Left lobe of liver (tissue), 2 donors: ENCODE data around the gene LDLRAD4. TPM values are rescaled to one million over a fixed set of nuclear protein-coding genes. Genes with fewer than 3 reads are reported as not detected.
A peak's percentile ranks its signal among the peaks of the same experiment; 100 is the strongest.

Source experiments
- ATAC-seq: fragments of 200-7000 bp; cut with Tn5 transposase; one replicate; pipeline ENCODE4 v1.9.1; 2020; ENCODE audit warnings: mild to moderate bottlenecking, moderate library complexity
- DNase-seq: peaks from one replicate; pipeline ENCODE4 v3.0.0-alpha.2; 2020; ENCODE audit warnings: low spot score
- total RNA-seq: library from RNA; stranded (reverse); gene quantifications from one replicate; pipeline ENCODE4 v1.2.1, GENCODE V29; 2021
- donor health status: DM: no; HTN: no; CAD: no; lungs with moderate emphysema.
- donor health status: DM: no; HTN: yes; CAD: no.

LDLRAD4 gene
- total RNA-seq, 1 donor from 2014 or later = 41.9 TPM

DNA sequence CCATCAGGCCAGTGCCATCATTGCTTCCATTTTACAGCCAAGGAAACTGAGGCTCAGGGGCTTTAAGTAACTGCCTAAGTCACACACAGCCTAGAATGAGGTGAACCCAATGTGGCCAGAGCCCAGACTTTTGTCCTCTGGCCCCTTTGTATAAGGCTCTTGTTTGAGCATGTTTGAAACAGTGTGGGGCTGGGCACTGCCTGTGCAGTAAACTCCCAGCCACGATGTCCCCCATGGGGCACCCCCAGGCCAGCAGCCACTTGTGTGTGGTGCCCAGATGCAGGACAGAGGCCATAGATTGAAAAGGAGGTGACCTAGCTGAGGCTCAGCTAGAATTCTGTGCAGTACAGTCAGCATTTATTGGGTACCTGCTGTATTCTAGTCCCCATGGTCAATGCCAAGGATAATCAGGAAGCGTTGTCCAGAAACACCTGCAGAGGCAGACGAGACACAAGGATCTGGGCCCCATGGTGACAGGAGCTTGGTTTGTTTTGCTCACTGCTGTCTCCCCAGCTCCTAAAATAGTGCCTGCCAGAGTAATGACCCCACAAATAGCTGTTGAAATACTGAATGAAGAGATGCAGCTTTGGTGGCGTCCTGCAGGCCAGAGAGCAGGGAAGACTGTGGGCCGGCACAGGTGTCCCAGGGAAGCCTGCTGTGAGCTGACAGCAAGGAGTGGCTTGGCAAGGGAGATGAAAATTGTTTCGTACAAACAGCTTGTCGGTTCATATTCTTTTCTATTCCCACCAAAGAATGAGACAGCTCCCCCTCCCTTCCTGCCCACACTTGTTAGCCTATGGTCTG lies 160.7 kb downstream of the LDLRAD4 start:
- peak; percentile 34 for ATAC-seq
- peak; percentile 29 for DNase-seq

DNA sequence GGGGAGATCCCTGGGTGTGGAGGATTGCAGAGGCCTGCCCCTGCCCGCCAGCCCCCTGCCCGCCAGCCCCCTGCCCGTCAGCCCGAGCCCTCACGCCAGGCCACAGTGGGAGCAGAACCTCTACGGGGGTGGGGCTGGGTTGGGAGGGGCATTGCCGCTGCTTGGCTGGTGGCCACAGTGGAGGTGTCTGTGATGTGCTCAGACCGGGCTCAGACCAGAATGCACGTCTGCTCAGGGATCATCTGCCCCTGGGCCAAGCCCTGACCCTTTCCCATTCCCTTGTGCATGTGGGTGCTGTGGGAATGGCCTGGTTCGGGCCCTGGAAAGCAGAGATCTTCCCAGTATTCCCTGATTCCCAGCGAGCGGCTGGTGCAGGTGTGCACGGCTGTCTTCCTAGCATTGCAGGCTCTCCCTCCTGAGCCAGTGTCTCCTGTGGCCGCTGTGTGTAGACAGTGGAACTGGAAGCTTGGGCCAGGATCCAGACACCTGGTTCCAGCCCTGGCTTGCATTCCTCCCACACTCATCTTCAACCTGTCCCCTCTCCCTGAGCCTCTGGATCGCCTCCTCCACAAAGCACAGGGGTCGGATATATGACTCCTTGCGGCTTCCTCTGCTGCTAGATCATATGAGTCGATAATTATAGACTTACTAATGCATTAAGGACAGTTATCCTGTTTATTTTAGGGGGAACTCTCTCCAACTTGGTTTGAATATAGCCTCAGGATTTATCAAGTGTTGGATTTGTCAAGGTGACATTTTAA lies 161.6 kb downstream of the LDLRAD4 start:
- ATAC-seq (peak; percentile 52), DNase-seq (peak; percentile 44)

- peak; percentile 6 for DNase-seq
- ATAC-seq = no peak
These were observed 162.1 kb downstream of the LDLRAD4 start for GRCh38 chr18:13380691-13381070.

GRCh38 chr18:13381331-13381730 lies 162.8 kb downstream of the LDLRAD4 start:
- no peak for ATAC-seq

GRCh38 chr18:13381944-13382365 lies 163.4 kb downstream of the LDLRAD4 start:
- ATAC-seq = peak; percentile 42
- peak; percentile 52 for DNase-seq

More at GRCh38 chr18:13381331-13381730, 162.8 kb downstream of the LDLRAD4 start:
- peak; percentile 33 for DNase-seq

GRCh38 chr18:13382366-13382953 lies 163.9 kb downstream of the LDLRAD4 start:
- DNase-seq (peak; percentile 48), ATAC-seq (peak; percentile 80)

- no peak for ATAC-seq
- DNase-seq = no peak
These were observed 164.6 kb downstream of the LDLRAD4 start for GRCh38 chr18:13382954-13383827.

GRCh38 chr18:13386891-13387801 lies 168.6 kb downstream of the LDLRAD4 start:
- DNase-seq (peak; percentile 28), ATAC-seq (no peak)

- DNase-seq (peak; percentile 19), ATAC-seq (no peak)
These were observed 169.4 kb downstream of the LDLRAD4 start for GRCh38 chr18:13387855-13388548.

GRCh38 chr18:13388586-13389490 lies 170.3 kb downstream of the LDLRAD4 start:
- ATAC-seq (no peak), DNase-seq (peak; percentile 30)

- no peak for ATAC-seq
These were observed 171.1 kb downstream of the LDLRAD4 start for GRCh38 chr18:13389491-13390131.

DNA sequence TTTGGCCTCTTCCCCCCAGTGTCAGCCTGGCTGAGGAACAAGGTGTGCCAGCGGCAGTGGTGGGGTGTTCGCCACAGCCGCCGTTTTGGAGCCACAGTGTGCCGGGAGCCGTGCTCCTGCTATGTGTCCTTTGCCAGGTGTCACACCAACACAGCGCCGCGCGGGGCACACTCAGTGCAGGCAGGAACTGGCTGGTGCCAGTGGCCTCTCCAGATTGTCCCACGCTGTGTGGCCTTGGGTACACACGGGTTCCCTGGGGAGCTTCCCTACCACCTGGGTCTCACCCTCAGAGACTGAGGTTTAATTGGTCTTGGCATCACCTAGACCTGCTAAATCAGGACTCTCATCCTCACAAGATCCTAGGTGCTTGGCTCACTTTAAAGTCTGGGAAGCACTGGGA lies 171.6 kb downstream of the LDLRAD4 start:
- peak; percentile 9 for ATAC-seq
- no peak for DNase-seq

More at GRCh38 chr18:13389491-13390131, 171.1 kb downstream of the LDLRAD4 start:
- DNase-seq = peak; percentile 16

DNA sequence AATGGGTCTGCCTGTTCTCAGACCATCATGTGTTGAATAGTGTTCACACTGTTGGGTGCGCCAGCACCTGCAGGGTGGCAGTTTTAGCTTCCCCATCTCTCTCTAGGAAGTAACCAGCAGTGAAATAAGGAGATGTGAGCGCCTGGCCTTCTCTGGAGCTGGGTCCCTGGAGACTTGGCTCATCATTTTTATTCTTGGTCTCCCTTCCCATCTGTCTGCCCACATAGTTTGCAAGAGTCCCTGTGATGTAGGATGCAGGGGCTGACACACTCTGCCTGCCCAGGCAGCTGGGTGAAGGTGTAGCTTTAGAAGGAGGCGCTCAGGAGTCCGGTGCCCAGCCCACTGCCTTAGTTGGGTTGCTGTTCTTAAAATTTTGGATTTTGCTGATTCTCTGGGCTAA lies 172.2 kb downstream of the LDLRAD4 start:
- DNase-seq = no peak
- ATAC-seq = no peak

DNA sequence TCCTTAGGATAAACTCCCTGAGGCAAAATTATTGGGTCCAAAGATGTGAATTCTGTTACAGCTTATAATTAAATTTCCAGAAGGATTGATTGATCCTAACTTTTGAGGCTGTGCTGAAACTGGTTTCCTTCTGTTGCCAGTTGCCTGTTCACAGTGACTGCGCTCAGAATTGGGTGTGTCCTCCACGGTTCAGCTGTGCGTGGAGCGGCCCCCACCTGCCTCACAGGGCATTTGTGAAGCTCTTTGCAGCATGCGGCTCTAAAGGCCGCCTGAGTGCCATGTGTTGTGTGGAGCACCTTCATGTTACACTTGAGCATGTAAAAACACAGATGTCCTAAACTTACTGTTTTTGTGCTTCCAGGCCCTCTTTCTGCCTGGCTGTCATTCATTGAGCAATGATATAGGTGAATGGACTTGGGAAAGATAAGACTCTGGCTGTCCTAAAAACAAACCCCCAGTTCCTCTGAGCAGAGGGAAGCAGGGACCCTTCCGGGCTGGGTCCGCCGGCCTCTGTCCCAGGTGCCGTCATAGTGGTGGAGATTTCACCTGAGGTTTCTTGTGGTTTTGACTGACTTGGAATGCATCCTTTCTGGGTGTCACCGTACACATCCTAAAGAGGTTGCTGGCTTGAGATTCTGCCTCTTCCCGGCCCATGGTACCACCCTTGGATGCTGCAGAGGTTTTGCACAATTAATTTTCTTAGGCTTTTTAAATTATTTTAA lies 173.6 kb downstream of the LDLRAD4 start:
- no peak for ATAC-seq
- DNase-seq = peak; percentile 22

GRCh38 chr18:13392899-13393298 lies 174.3 kb downstream of the LDLRAD4 start:
- ATAC-seq (peak; percentile 21), DNase-seq (no peak)

GRCh38 chr18:13393338-13393737 lies 174.8 kb downstream of the LDLRAD4 start:
- ATAC-seq = peak; percentile 52
- DNase-seq = no peak

DNA sequence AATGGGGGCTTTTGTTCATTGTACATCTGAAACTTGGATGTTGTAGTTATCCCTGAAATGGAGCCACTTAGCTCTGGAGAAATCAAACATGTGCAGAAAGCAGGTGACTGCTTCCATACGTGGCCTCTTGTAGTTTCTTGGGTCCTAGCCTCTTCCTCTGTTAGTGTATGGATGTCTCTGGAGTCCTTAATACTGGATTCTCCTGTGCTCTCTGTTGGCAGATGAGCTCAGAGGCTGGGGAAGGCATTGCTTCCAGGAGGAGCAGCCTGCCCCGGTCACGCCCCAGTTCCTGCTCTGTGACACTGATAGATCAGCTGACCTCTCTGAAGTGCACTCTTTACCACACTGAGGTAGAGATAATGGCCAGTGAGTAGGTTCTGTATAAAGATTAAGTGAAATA lies 176.2 kb downstream of the LDLRAD4 start:
- ATAC-seq (peak; percentile 52), DNase-seq (no peak)
